HS-27A (cell line): Measurements from ENCODE around the gene CEP170B.
"Not testable (repeated sequence)": the region's sequence is repeated elsewhere in the genome, so short reads cannot be mapped to it uniquely, and the experiment has no call there.

Experiments
- DNase-seq: peaks from one replicate; pipeline ENCODE4 v3.0.0-alpha.2; 2012; ENCODE audit warnings: low read depth, missing footprints

Gene CEP170B

GRCh38 chr14:104891664-104892530 is 26.8 kb downstream of the CEP170B start:
- DNase-seq, result no peak

- DNase-seq, result no peak
Observed at GRCh38 chr14:104892531-104893434, 27.7 kb downstream of the CEP170B start.

GRCh38 chr14:104893435-104894207 is 28.6 kb downstream of the CEP170B start:
- DNase-seq, result no peak

GRCh38 chr14:104894331-104895206 is 29.5 kb downstream of the CEP170B start:
- DNase-seq, result no peak

GRCh38 chr14:104895207-104895785 is 30.2 kb downstream of the CEP170B start:
- no peak for DNase-seq

- DNase-seq, result no peak
Observed at GRCh38 chr14:104895786-104896661, 31.0 kb downstream of the CEP170B start.

GRCh38 chr14:104897330-104898194 is 32.5 kb downstream of the CEP170B start:
- no peak for DNase-seq

- DNase-seq, result no peak
Observed at GRCh38 chr14:104898195-104898558, 33.1 kb downstream of the CEP170B start.

GRCh38 chr14:104898870-104899510 is 33.9 kb downstream of the CEP170B start:
- DNase-seq, result no peak

- no peak for DNase-seq
Observed at GRCh38 chr14:104899781-104900180, 34.7 kb downstream of the CEP170B start.

GRCh38 chr14:104900639-104901512 is 35.8 kb downstream of the CEP170B start:
- DNase-seq, result no peak

GRCh38 chr14:104903990-104904389 is 38.9 kb downstream of the CEP170B start:
- DNase-seq, result no peak

- not testable (repeated sequence) for DNase-seq
Observed at GRCh38 chr14:104904650-104905578, 39.8 kb downstream of the CEP170B start.

GRCh38 chr14:104905579-104905933 is 40.5 kb downstream of the CEP170B start:
- DNase-seq, result not testable (repeated sequence)

- no peak for DNase-seq
Observed at GRCh38 chr14:104908303-104908702, 43.2 kb downstream of the CEP170B start.

- DNase-seq, result no peak
Observed at GRCh38 chr14:104912053-104912452, 47.0 kb downstream of the CEP170B start.
